Epithelial cell of proximal tubule (primary cell): ENCODE data around the gene SHBG. TPM values are rescaled to one million over a fixed set of nuclear protein-coding genes. Genes with fewer than 3 reads are reported as not detected.

Experiments
- DNase-seq: peaks from one replicate; pipeline ENCODE4 v3.0.0-alpha.2; 2011; ENCODE audit warnings: low read depth
- H3K4me3 ChIP-seq: 2 replicates; pipeline ENCODE4 v1.5.1; 2011; ENCODE audit warnings: low read depth, mild to moderate bottlenecking, low read length
- total RNA-seq: library from RNA; depleted of rRNA; stranded (reverse); fragments of >200 nt; gene quantifications from 2 replicates; pipeline ENCODE4 v1.2.3, GENCODE V29; 2015
- TF ChIP-seq, protein P1 (sequence below): conservative IDR thresholded peaks from 2 replicates; pipeline ENCODE4 v1.5.1; 2012; ENCODE audit warnings: low read depth, mild to moderate bottlenecking, low read length

The SHBG gene
- total RNA-seq, 1 donor from 2014 or later: not detected

DNA sequence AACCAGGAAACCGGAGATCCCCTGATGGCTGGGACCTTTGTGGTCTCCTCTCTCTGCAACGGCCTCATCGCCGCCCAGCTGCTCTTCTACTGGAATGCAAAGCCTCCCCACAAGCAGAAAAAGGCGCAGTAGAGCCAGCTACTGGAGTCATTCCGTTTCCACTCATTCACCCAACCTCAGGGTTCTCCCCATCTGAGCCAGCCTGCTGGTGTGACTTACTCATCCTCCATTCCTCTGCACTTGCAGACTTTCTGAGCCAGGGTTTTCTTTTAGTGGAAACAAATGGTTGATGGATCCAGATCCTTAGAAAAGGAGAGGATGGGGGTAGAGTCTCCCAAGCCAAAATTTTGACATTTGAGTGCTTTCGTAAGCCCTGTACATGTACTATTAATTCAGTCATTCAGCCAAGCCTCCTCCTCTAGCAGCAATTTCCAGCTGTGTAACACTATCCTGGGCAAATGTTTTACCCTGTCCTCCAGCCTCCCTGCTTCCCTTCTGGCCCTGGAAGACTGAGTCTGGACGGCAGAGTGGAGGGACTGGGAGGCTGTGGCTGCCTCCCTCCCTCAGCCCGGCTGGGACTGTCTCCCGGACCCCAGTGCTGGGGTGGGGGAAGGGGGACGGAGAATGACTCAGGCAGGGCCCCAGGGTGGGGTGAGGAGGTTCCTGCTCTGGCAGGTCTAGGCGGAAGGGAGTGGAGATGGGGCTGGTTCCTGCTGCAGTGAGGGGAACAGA, 42.3 kb upstream of the SHBG start:
- TF ChIP-seq, protein P1, sequence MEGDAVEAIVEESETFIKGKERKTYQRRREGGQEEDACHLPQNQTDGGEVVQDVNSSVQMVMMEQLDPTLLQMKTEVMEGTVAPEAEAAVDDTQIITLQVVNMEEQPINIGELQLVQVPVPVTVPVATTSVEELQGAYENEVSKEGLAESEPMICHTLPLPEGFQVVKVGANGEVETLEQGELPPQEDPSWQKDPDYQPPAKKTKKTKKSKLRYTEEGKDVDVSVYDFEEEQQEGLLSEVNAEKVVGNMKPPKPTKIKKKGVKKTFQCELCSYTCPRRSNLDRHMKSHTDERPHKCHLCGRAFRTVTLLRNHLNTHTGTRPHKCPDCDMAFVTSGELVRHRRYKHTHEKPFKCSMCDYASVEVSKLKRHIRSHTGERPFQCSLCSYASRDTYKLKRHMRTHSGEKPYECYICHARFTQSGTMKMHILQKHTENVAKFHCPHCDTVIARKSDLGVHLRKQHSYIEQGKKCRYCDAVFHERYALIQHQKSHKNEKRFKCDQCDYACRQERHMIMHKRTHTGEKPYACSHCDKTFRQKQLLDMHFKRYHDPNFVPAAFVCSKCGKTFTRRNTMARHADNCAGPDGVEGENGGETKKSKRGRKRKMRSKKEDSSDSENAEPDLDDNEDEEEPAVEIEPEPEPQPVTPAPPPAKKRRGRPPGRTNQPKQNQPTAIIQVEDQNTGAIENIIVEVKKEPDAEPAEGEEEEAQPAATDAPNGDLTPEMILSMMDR: no peak
- no peak overlapping the region for H3K4me3 ChIP-seq
- DNase-seq: no peak

DNA sequence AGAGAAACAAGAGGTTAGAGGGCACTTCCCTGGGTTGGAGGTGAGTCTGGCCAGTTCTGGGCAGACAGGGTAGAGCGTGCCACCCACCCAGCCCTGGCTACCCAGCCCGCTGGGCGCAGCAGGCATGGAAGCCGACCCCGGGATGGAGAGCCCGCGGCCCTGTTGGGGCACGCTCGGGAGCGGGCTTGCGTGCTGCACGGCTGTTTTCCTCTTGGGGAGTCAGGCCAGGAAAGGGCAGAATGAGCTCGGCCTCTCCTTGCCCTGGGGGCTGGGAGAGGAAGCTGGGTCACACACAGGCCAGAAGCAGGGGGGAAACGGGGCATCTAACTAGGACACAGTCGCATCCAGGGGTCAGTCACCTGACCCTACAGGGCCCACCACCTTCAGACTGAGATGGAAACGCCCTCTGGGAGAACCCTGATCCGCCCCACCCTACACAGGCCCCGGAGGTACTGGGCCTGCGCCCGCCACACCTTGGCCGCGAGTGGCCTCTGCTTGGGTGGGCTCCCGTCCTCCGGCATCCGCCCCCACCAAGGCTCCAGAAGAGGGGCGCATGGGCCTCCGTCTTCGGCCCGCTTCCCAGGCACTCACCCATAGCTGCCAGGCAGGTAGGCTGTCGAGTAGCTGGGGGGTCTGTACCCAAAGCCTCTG, 41.3 kb upstream of the SHBG start:
- DNase-seq: no peak
- TF ChIP-seq, protein P1: no peak
- H3K4me3 ChIP-seq: peak overlapping the region; percentile 21

DNA sequence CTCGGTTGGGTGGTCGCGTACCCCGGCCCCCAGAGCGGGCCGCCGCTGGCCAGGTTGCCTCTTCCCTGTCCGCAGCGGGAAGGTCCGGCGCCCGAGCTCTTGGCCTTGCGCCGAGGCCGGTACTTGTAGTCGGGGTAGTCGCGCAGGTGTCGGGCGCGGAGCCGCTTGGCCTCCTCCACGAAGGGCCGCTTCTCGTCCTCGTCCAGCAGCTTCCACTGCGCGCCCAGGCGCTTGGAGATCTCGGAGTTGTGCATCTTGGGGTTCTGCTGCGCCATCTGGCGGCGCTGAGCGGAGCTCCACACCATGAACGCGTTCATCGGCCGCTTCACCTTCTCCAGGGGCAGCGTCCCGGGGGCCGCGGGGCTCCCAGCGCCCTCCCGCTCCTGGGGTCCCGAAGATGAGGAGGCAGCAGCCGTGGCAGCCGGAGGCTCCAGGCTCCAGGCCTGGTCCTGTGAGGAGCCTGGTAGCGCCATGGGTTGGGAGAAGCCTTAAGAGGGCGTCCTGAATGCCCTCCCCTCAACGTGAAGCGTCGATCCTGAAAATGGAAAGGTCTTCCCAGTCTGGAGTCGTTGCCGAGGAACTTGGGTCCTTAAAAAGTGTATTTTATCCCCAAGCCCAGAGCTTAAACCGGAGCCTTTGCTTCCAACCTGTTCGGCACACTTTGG, 40.6 kb upstream of the SHBG start:
- H3K4me3 ChIP-seq: peak overlapping the region; percentile 21
- no peak for DNase-seq
- TF ChIP-seq, protein P1: peak; percentile 73

DNA sequence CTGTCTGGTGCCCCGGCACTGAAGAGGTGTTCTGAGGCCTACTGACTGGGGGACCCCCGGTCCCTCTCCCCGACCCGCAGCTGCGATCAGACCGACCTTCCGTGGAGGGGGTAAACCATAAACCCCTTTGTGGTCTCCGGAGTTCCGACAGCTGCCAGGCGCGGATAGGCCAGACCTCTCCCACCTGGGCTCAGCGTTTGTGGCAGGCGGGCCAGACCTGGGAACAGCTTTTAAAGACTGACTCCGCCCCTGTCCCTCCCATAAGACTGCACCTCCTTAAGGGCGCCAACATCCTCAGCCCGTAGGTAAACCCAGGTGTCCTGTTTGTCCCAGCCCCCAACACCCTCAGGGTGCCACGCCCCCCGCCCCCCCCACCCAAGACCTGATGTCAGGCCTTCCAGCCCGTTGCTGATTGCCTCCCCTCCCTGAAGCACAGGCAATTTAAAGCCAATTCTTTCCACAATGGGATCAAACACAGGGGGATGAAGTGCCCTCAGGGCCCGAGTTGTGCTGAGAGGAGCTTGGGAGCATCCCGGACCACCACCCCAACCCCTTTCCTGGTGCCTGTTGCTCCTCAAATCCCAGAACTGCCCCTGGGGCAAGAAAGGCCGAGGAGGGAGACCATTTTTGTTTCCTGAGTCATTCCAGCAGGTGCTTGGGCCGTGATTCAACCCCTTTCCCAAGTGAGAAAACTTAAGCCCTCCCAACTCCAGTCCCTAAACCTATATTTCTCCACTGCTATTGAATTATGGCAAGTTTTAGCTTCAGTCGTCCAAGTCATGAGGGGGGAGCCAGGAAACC, 39.8 kb upstream of the SHBG start, which contains the start of gene SOX15:
Gene SOX15, minus strand, starts transcription at position 204 of the 801 bp plus-strand sequence. CDS start 418 bp downstream, outside the sequence.
- peak within 1 kb of the TSS; percentile 21 for H3K4me3 ChIP-seq
- DNase-seq: no peak
- TF ChIP-seq, protein P1: no peak

DNA sequence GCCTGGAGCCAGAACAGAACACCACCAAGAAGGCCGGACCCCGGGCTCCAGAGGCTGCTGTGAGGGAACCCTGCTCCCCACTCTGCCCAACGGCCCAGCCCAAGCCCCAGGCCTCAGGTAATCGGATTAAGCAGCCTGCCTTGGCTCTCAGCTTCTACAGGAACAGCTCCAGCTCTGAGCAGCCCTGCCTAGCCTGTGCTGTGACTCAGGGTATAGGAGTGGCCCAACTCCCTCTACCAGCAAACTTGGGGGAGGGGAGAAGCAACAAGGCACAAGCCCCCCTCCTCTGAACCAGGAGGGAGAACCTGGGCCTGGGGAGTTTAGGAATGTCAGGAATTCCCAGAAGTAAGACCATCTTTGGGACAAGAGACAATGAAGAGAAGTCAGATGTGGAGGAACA, 39.2 kb upstream of the SHBG start:
- TF ChIP-seq, protein P1: no peak
- no peak for DNase-seq
- no peak overlapping the region for H3K4me3 ChIP-seq

DNA sequence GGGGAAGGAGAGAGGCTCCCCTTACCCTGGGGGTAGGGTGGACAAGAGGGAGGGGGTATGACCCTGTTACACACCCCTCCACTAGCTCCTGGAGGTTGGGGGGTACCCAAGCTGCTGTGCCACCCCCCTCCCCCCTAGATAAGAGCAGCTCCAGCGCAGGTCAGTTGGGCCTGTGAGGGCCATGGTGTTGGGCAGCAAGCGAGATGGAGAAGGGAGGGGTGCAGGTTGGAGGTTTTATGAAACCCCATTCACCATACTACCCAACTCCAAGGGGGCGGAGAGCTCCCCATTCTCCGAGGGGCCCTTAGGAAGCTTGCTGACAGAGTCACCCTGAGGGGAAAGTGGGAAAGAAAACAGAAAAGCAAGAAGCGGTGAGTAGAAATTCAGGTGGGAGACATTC, 38.3 kb upstream of the SHBG start:
- DNase-seq: no peak
- H3K4me3 ChIP-seq: no peak overlapping the region

More for the DNA sequence above, 38.3 kb upstream of the SHBG start:
- TF ChIP-seq, protein P1: no peak
